ENCODE results near the gene C14orf180.

The C14orf180 gene

DNA sequence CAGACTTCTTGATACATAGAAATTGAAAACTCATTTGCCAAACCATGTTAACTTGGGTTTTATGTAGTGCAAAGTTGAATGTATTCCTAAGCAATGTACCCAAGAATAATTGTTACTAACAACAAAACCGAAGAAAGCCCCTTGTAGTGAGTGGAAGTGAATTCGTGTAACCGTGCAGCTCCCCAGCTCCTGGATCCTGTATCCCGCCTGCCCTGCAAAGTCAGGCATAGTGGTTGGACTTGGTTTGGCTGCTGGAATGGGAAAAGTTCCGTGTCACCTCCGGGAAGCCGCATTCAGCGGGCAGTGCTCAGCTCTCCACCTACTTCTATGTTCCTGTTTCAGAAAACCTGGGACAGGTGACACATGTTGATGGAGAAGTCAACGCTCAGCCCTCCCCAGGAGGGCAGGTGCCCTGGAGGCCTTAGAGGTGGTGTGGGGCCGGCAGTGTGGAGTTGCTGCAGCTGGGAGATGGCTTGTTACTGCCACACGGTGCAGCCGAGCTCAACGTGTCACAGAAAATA, 29.2 kb upstream of the C14orf180 start:
- DNase-seq (ENCODE audit: low spot score), result no peak

DNA sequence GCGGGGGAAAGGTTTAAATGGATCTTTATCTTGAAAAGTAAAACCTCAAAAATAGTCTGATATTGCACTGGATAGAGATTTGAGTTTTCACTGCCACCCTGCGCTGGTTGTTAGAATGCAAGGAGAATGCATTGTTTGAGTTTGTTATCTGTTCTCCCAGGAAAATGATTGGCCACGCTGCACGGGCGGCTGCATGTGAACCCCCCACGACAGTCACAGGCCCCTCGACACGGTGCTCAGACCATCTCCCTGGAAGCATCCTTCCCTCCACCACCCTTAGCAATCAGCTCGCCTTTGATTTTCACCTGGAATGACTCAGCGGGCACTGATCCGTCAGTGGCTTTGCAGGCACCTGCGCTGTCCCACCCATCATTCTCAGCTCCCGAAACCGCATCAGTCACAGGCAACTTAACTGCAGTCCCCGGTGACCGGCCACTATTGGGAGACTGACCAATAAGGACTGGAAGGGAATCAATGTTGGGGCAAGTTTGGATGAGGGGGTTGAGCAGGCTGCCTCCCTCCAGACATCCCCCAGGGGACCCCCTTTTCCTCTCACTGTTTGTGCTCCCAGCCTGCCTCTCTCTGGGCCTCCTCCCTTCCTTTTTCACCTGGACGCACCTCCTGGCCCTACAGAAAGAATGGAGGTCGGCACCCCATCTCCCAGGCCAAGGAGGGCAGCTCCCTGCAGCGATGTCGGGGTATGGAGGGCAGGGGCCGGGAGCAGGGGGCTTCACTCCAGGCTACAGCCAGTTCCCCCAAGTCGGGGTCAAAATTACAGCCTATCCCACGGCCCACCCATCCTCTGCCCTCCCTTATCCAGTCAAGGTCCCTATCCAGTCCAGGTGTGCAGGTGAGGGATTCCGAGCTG, 28.5 kb upstream of the C14orf180 start:
- no peak for DNase-seq (ENCODE audit: low spot score)

DNA sequence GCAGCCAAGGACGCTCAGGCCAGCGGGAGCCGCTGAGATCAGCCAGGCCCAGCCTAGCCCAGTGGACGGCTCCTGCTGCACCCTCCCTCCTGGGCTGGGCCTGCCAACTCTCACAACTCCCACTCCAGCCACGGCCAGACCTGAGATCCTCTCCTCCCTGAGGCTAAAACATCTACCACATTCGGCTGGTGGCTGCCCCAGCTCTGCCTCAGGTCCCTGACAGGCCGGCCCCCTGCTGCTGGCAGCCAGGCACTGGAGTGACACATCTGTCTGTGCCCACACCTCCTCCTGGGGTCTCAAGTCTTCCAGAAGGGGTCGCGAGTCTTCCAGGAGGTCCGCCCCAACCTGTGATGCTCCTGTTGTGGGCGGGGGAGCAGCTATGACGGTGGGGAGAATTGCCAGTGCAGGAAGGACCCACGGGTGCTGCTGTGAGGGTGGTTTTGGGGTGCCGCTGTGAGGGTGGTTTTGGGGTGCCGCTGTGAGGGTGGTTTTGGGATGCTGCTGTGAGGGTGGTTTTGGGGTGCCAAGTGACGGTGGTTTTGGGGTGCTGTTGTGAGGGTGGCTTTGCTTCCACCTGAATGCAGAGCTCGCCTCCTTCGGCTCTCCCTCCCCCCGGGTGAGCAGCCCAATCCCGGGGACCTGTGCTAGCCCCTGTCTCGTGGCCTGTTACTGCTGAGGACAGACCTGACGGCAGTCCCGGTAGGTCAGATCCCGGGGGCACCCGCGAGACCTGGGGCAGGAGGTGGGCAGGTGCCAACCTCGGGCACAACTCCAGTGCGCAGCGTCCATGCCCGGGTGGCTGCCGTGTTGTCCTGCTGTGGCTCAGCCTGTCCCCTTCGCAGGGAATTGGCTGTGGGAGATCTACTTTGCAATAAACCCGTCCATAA, 27.5 kb upstream of the C14orf180 start:
- DNase-seq (ENCODE audit: low spot score), result no peak

DNA sequence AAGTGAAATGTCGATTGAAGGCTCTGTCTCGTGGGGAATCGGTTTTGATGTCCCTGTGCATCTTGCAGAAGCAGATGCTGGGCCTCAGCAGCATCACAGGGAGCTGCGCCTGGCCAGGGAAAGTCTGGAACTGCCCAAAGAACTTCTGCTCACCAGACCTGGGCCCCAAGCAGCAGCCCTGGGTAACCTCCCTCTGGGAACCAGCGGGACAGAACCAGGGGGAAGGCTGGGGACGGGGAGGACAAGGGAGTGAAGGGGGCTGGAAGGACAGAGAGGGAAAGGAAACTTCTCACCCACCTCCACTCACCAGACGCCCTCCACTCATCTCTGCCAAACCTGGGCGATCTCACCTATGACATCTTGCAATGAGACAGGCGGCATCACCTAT, 26.8 kb upstream of the C14orf180 start:
- DNase-seq (ENCODE audit: low spot score), result no peak

DNA sequence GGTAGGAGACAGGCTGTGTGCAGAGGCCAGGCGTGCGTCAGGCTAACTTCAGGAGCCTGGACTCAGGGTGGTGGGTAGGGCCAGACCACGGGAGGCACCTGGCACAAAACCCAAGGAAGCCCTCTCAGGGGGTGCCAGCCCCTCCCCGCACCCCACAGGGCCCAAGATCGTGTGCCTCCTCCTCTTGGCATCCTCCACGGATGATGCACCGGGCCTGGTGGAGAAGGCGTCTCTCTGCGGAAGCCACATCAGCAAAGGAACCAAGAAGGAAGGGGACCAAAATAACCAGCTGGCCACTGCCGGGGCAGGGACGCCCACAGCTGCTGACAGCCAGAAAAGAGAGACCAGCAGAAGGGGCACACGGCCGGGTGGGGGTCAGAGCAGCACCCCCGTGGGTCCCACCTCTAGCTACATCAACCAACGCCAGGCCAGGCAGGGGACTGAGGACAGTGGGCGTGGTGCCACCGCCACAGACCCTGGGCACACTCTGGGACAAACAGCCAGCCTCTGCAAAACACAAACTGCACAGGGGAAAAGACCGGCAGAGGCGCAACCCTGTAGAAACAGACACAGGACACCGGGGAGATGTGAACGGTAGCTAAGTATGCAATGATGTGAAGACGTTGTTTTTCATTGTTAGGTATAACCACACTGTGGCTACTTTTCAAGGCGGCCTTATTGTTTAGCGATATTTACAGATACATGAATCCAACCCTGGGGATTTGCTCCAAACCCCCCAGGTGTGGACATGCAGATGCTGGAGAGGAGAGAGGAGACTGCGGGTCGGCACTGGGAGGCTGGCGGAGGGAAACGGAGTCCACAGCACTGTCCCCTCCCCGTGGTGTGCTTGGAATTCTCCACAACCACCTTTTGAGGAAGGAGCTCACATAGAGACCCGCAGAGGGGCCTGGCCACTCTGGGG, 26.1 kb upstream of the C14orf180 start:
- DNase-seq (ENCODE audit: low spot score), result no peak

DNA sequence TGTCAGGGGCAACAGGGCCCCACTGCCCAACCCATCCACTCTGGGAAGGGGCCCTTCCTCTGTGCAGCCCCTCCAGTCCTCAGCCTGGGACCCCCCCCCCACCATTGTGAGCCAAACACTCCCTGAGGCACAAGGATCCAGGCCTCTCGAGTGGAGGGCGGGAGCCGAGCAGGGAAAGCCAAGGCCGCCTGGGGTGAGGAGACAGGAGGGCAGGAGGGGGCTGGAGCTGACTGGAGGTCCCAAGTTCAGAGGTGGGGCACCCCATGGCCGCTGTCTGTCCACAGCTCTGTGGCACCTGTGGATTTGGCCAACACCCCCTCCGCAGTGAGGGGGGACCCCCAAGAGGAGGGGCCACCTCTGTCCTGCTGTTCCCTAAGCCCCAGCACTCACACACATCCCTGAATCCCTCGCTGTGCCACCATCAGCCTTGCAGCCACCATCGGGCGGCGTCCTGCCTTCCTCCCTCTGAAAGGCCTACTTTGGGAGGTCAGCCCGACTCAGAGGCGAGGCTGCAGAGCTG, 25.4 kb upstream of the C14orf180 start:
- DNase-seq (ENCODE audit: low spot score), result no peak

DNA sequence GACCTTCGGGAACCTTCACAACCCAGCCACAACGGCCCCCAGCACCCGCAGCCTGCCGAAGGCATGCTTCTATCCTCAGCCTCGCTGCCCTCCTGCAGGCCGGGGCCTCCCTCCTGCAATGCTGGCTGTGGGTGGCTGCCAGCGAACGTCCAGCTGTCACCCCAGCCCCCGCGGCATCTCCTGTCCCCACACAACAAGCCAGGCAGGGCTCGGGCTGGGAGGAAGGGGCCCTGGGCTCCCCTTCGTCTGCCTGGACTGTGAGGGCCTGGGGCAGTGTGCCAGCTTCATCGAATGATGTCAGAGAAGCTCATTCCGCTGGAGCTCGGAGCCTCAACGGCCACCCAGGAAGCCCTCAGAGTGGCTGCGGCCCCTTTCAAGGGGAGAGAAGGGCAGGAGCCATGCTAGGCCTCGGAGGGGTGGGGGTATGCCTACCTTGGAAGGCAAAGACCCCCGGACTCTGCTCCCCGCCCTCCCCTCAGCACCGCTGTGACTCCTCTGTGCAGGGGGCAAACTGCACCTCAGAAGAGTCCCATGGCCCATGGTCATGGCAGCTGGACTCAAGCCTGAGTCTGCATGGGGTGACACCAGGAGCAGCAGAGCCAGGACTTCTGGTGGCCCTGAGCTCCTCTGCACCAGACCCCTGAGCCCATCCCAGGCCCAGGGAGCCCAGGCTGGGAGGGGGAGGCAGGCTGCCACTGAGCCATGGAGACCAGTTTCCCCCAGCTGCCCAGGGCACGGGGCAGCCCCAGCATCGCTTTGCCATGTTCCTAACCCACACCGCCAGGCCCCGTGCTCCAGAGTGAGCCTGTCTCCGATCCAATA, 24.7 kb upstream of the C14orf180 start:
- no peak for DNase-seq (ENCODE audit: low spot score)

DNA sequence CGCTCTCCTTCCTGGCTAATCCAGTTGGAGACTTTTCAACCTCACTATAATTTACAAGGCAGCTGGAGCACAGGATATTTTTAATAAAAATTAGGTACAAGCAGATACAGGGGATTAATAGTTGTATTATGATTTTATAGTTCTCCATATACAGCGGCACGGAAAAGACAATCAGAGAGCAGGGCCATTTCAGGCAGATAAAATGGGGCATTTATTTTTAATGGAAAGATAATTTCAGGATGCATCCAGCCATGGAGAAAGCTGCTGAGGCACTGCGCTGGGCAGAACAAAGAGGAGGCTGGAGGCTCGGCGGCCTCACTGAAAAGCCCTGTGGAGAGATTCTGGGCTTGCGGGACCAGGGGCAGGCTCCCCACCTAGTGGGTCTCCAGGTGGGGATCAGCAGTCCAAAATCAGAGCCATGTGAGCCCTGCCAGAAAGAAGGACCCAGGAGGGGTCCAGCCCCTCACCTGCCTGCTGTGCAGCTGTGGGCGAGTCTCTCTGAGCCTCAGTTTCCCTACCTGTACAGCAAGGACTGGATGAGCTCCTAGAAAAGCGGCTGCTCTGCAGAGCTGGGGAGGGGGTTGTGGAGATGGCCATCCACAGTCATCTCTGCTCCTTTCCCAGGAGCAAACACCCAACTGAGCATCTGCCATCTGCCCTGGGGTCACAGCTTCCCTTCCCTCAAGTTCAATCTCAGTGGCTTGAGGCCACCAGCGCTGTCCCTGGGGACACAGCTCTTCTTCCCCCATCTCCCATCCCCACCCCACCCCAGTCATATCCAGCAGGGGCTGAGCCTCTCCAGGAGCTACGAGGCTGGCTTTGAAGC, 23.9 kb upstream of the C14orf180 start:
- DNase-seq (ENCODE audit: low spot score), result no peak

DNA sequence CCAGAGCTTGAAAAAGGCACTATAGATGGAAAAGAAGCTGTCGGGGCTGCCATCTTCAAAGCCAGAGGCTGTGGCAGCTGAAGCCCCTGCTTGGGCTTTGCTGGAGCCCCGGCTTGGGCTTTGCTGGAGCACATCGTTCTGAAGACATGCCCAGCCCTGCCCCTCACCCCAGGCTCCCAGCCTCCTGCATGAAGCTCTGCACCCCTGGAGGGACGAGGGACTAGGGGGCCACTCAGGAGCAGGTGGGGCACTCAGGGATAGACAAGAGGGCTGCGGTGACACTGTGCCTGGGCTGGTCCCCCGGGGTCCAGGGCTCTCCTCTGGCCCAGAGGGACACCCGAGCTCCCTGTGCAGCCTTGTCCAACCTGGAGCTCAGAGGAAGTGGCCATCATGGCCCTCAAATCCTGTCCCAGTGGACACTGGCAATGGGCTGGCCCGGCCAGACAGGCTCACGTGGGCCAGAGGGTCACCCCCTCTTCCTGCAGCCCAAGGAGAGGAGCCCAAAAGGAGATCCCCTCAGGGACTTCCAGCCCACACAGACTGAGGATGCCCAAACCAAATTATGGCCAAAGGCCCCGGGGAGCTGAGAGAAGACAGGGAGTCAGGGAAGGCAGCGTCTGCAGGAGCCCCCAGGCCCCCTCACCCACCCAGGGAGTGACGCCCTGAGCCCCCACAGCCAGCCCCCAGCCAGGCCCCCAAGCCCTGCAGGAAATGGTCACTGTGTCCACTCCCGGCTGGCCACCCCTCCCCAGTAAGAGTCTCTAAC, 23.1 kb upstream of the C14orf180 start:
- DNase-seq (ENCODE audit: low spot score), result no peak

DNA sequence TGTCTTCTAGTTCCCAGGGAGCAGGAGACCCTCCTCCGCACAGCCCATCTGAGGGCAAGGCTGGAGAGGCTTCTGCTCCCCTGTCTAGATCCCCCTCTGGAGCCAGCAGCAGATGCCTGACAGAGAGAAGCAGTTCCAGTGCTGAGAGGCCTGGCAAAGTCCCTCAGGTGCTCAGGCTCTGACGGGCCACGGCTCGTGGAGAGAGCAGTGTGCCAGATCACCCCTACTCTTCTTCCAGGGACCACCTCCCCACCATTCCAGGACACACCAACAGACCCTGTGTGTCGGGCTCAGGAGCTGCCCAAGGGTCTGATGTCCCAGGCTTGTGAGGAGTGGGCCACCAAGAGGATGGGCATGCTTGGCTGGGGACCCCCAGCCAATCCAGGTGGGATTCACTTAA, 22.5 kb upstream of the C14orf180 start:
- no peak for DNase-seq (ENCODE audit: low spot score)

DNA sequence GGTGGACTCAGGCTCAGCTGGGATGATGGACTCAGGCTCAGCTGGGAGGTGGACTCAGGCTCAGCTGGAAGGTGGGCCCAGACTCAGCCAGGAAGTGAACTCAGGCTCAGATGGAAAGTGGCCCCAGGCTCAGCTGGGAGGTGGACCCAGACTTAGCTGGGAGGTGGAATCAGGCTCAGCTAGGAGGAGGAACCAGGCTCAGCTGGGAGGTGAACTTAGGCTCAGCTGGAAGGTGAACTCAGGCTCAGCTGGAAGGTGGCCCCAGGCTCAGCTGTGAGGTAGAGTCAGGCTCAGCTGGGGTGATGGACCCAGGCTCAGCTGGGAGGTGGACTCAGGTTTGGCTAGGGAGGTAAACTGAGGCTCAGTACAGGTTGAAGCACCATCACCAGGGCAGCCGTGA, 21.8 kb upstream of the C14orf180 start:
- DNase-seq (ENCODE audit: low spot score), result no peak

DNA sequence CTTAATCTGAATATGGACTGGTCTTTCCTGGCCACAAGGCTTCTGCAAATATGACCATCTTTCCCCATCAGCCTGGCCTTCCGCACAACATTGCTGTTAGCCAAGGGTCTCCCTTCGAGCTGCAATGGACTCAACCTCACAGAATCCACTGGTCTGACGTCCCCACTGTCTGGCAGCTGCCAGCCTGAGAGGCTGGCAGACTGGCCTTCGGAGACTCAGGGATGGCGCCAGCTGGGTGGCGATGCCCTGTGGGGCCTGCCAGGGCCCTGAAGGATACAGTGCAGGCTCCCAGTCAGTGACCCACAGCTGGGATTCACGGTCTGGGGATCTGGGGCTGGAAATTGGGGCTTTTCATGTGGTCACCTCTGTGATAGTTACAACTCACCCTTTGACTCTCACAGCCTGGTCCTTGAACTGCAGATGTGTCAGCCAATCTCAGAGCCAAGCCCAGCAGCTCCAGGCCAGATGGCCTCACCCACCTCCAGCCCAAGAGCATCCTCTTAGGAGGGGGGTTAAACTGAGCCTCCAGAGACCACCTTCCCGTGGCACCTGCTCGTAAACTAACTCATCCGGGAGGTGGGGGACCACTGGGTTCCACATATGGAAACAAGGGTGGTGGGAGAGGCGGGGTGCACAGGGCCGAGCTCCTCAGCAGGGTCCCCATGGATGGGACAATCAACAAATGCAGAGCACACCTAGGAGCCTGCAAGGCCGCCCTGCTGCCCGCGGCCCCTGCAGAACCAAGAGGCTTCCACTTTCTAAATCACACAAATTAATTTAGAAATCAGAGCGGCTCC, 21.1 kb upstream of the C14orf180 start:
- no peak for DNase-seq (ENCODE audit: low spot score)

DNA sequence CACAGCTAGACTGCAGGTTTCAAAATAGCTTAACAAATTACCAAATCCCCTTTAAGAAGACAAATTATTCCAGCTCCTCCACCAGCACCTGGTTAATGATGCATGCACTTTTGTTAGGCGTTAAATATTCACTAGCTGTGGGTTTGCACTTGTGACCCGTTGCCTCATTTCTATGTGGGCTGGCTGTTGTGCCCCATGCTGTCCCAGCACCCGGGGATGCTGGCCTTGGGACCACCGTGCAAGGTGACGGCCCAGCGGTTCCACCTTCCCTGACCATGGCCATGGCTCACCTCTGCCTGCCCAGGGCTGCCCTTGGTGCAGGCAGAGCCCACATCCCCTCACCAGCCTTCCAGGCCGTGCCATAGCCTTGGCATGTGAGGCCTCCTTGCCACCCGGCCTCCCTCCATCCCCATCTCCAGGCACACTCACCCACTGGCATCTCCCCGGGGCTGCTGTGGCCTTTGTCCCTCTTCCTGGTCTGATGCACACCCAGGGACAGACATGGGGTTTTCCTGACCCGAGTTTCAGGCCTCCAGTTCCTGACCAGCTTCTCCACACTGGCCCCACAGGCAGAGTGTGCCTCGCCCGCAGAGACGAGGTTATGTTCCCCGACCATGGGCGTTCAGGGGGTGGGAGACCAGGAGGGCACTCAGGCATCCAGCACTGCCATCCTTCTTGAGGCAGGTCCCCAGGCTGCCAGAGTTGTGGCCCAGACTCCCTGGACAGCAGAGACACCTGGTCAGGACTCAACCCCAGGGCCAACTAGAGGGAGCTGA, 20.3 kb upstream of the C14orf180 start:
- no peak for DNase-seq (ENCODE audit: low spot score)

DNA sequence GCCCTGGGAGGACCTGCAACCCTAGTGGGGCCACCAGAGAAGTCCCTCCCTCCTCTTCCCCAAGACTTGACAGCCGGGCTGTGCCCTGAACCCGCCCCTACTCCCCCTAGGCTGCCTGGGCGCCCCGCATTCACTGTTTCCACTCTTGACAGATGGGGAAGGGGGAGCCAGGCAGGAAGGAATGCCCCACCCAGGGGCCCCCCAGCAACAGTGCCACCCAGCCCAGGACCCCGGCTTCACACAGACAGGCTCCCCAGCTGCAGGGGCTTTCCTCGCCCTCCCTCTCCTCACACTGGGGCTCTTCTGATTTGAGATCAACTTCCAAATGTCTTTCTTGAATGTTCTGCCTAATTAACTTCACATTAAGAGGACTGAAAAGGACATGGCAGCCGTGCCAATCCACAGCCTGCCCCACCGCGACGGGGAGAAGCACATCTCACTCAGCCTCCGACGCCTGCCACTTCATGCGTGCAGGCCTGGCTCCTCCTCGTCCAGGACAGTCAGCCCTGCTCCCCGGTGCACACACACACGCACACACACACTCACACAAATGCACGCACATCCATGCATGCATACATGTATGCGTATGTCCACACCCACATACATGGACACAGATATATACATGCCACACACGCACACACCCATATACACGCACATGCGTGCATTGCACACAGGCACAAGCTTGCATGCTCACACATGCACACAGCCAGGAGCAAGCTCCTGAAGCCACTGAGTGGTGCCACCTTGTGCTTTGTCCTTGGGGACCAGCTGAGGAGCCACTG, 19.6 kb upstream of the C14orf180 start:
- DNase-seq (ENCODE audit: low spot score), result no peak

DNA sequence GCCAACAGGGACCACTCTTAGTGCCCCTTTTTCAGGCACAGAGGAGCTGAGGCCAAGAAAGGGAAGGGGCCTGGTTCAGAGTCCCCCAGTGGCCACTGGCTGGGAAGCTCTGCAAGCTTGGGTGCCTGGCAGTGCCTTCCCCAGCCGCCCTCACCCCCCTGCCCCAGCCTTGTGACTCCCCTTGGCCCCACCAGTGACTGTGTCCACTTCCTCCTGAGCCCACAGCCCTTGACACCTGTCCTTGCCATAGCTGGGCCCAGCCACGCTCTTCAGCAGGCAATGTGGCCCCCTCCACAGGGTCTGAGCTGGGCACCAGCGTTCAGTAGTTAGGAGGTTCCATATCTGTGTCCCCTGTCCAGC, 19.0 kb upstream of the C14orf180 start:
- DNase-seq (ENCODE audit: low spot score), result no peak

DNA sequence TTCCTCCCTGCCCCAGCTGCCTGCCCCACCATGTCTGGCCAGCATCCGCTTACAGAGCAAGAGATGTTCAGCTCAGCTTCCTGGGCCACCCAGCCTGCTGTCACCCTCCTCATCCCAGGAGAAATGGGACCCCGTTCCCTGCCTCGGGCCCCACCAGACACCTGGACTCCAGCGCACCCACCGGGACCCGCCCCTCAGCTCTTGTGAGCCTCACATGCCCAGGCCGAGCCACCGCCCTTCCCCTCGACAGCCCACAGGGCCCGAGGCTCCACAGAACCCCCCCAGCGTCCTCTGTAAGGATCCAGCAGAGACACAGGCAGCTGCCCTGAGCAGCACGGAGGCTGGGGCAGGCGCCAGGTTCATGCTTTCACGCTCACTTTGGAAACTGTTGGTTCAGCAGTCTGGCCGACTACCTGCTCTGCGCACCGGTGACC, 18.4 kb upstream of the C14orf180 start:
- no peak for DNase-seq (ENCODE audit: low spot score)
